Umbilical cord (tissue), 2 donors: ENCODE measurements around the gene SYPL2. TPM values are rescaled to one million over a fixed set of nuclear protein-coding genes. Genes with fewer than 3 reads are reported as not detected.

Experiments
- DNase-seq: peaks from one replicate; pipeline ENCODE4 v3.0.0-alpha.2; 2015; ENCODE audit warnings: low spot score
- total RNA-seq: library from RNA; depleted of rRNA; stranded (reverse); fragments of >200 nt; gene quantifications from one replicate; pipeline ENCODE4 v1.2.3, GENCODE V29; 2014; ENCODE audit warnings: low replicate concordance; ENCODE audit not compliant: insufficient read depth

Gene SYPL2
- total RNA-seq, 1 donor from 2014 or later, result not detected

GRCh38 chr1:109514846-109515245 is 48.5 kb downstream of the SYPL2 start:
- no peak for DNase-seq

DNA sequence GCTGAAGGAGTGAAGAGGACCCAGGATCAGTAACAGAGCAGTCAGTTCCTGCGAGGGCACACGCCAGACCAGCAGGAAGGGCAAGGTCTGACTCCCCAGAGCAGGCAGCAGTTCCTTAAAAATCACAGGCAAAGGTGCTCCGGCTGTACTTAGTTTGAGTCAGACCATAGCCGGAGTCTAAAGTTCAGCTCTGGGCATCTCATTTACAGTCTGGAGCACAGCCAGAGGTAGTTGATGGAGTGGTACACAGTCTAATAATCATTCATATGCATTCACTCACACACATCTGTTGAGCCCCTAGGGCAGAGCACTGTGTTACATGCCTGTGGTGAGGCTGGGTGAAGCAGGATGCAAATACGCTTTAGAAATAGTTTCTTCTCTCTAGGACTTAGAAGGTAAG is 50.5 kb downstream of the SYPL2 start:
- no peak for DNase-seq

- no peak for DNase-seq
Observed at GRCh38 chr1:109517337-109517736, 51.0 kb downstream of the SYPL2 start.

GRCh38 chr1:109521002-109521951 is 54.9 kb downstream of the SYPL2 start:
- DNase-seq, result no peak

DNA sequence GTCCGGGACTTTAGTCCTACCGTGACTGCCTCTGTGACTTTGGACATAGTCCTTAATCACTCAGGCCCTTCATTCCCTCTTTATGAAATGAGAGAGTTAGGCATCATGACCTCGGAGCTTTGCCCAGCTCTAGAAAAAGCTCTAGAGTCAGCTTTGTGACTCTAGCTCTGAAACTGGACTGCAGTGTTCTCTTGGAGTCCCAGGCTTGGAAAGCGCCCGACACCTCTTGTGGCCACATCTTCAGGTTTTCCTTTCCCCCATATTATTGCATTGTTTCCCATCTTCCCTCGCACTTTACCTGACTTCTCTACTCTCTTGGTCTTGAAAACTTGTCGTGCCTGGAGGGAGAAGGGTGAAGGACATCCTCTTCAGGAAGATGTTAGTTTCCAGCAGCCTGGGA is 55.7 kb downstream of the SYPL2 start:
- DNase-seq, result no peak

GRCh38 chr1:109523706-109524105 is 57.4 kb downstream of the SYPL2 start:
- no peak for DNase-seq

- DNase-seq, result no peak
Observed at GRCh38 chr1:109527098-109527811, 60.9 kb downstream of the SYPL2 start.

GRCh38 chr1:109527846-109528695 is 61.7 kb downstream of the SYPL2 start:
- no peak for DNase-seq

GRCh38 chr1:109528712-109529111 is 62.4 kb downstream of the SYPL2 start:
- no peak for DNase-seq

- DNase-seq, result no peak
Observed at GRCh38 chr1:109529881-109530456, 63.6 kb downstream of the SYPL2 start.

DNA sequence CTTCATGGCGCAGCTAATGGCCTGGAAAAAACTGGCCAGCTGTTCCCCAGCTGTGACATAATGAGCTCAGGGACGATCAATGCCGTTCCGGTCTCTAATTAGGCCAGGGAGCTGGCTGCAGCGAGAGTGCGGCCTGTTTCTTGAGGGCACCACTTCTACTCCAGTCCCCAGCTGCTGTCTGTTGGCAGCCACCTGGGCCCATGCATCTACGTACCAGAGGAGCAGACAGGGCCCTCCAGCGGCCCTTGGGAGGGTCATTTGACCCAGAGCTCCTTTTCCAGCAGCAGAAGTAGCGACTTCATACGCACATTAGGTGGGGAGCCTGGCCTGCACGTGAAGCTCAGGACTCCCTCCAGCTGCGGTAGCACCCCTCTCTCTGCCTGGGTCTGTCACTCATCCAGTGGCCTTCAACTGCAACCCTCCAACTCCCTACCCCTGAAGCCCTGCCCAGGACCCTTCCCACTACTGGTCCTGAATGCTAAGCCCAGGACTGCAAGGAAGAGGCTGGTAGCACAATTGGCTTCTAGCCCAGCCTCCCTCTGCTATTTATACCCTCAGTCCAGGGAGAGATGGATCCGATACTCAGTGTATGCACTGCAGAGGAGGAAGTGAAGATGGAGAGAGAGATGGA is 64.2 kb downstream of the SYPL2 start:
- DNase-seq, result no peak

DNA sequence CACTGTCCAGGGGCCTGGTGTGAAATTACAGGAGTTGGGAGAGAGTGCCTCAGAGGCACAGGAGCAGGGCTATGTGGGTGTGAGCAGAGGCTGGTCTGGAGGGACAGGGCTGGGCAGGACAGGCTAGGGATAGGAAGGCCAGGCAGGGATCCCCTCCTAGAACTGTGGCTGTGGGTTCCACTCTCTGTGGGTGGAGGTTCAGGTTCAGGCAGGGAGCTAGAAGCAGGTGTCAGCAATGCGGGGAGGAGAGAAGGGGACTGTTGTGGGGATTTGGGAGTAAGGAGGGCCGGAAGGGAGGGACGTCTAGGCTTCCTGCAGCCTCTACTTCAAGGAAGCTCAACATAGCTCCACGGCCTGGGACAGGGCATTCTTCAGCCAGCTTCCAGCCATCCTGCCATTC is 65.0 kb downstream of the SYPL2 start:
- no peak for DNase-seq

Other genes with a start within 250 kb of the SYPL2 start
- 2.6 TPM for gene CELSR2, start 217.0 kb upstream of the SYPL2 start, total RNA-seq
- 4.3 TPM for gene PSRC1, start 183.4 kb upstream of the SYPL2 start, total RNA-seq
- gene MYBPHL, start 159.5 kb upstream of the SYPL2 start, total RNA-seq, result not detected
- 65.2 TPM for gene SORT1, start 68.6 kb upstream of the SYPL2 start, total RNA-seq
- 23.1 TPM for gene PSMA5, start 40.1 kb upstream of the SYPL2 start, total RNA-seq
- gene ATXN7L2, start 17.4 kb downstream of the SYPL2 start, total RNA-seq, result 0.24 TPM
- gene CYB561D1, start 27.5 kb downstream of the SYPL2 start, total RNA-seq, result 6.7 TPM
- gene AMIGO1, start 43.2 kb downstream of the SYPL2 start, total RNA-seq, result 7.9 TPM
- gene GPR61, start 73.3 kb downstream of the SYPL2 start, total RNA-seq, result 3.1 TPM
- 16.9 TPM for gene GNAI3, start 82.1 kb downstream of the SYPL2 start, total RNA-seq
- gene GNAT2, start 153.1 kb downstream of the SYPL2 start, total RNA-seq, result not detected
- gene AMPD2, start 153.3 kb downstream of the SYPL2 start, total RNA-seq, result 76.8 TPM
- gene GSTM4, start 189.6 kb downstream of the SYPL2 start, total RNA-seq, result 6.5 TPM
- gene GSTM2, start 201.5 kb downstream of the SYPL2 start, total RNA-seq, result 46.7 TPM
- 23.8 TPM for gene GSTM1, start 221.3 kb downstream of the SYPL2 start, total RNA-seq
- gene GSTM5, start 245.7 kb downstream of the SYPL2 start, total RNA-seq, result 12.0 TPM